Adrenal gland (tissue), 12 donors: ENCODE results near the gene PSMD2. TPM values are rescaled to one million over a fixed set of nuclear protein-coding genes. Genes with fewer than 3 reads are reported as not detected.
A peak's percentile ranks its signal among the peaks of the same experiment; 100 is the strongest.

ENCODE experiments used
- DNase-seq, 7 donors: peaks; one replicate each; pipeline ENCODE4 v3.0.0-alpha.2; 2019 to 2020
- H3K27ac ChIP-seq, 5 donors: fragments of 200-600 bp; sonication (generic) in 4 of 5; 1 replicate in 3 of 5; 2 replicates in 2 of 5; pipeline versions ENCODE4 v1.5.1 to v1.8.0; 2016 to 2020; ENCODE audit warnings: mild to moderate bottlenecking in 1 of 5
- H3K27me3 ChIP-seq: fragments of 200-600 bp; 2 replicates; pipeline ENCODE4 v1.8.0; 2021
- H3K36me3 ChIP-seq, 2 donors: fragments of 200-600 bp; replicated peaks in 1 of 2; 1 replicate in 1 of 2; 2 replicates in 1 of 2; pipeline versions ENCODE4 v1.5.1 to v1.8.0; 2018 to 2022
- H3K4me1 ChIP-seq, 2 donors: fragments of 200-600 bp; replicated peaks in 1 of 2; 1 replicate in 1 of 2; 2 replicates in 1 of 2; pipeline versions ENCODE4 v1.5.1 to v1.8.0; 2018 to 2021
- H3K4me3 ChIP-seq, 4 donors: fragments of 200-600 bp; sonication (generic) in 3 of 4; one replicate each; pipeline ENCODE4 v1.5.1; 2016 to 2018
- H3K9me3 ChIP-seq, 3 donors: fragments of 200-600 bp; sonication (generic) in 1 of 3; replicated peaks in 1 of 3; 1 replicate in 2 of 3; 2 replicates in 1 of 3; pipeline versions ENCODE4 v1.5.1 to v1.8.0; 2016 to 2021
- POLR2A ChIP-seq, 2 donors: fragments of 450-650 bp; IDR thresholded peaks; one replicate each; pipeline ENCODE4 v1.6.1; 2017; ENCODE audit warnings: antibody characterized with exemption in 2 of 2, mild to moderate bottlenecking in 2 of 2, moderate library complexity in 1 of 2
- WGBS, 4 donors: extraction: QIAGEN DNeasy Blood & Tissue Kit in 2 of 4; methylation state at CpG; one replicate each; pipeline versions ENCODE4 v1.1.5 to v1.1.7; 2013 to 2017; 5-methylcytosine and 5-hydroxymethylcytosine counted together
- intact Hi-C, 2 donors: fragments of 100-400 bp; cut with DNase I; formaldehyde crosslinking; loops; one replicate each; pipeline versions ENCODE4 v1.14.1 to v1.15.0; 2022 to 2023
- polyA plus RNA-seq, 3 donors: library from polyadenylated mRNA; stranded (reverse); fragments of 200-250 nt in 2 of 3; fragments of 350-450 nt in 1 of 3; fragmentation: Illumina TruSeq in 1 of 3; extraction: RNeasy Lipid Tissue Mini Kit (QIAGEN cat#74804) in 1 of 3; gene quantifications; one replicate each; pipeline ENCODE4 v1.2.3, GENCODE V29; 2013 to 2014
- total RNA-seq, 9 donors: library from RNA; depleted of rRNA in 4 of 9; stranded (reverse); fragments of >200 nt in 4 of 9; fragments of 120-200 nt in 1 of 9; fragmentation: NEBNext Ultra II Directional in 1 of 9; extraction: Animal tissue kit (Norgen Biotek cat#: 25700) in 1 of 9; gene quantifications; one replicate each; pipeline versions ENCODE4 v1.1.0 to v1.2.4, GENCODE V29; 2013 to 2023
- TF ChIP-seq, protein P1 (sequence below), 6 experiments: fragments of 450-650 bp in 4 of 6; fragments of 200-600 bp in 2 of 6; sonication (generic) in 1 of 6; IDR thresholded peaks; 1 replicate in 5 of 6; 2 replicates in 1 of 6; pipeline versions ENCODE4 v1.5.1 to v1.8.0; 2016 to 2021; ENCODE audit warnings: antibody characterized with exemption in 6 of 6, mild to moderate bottlenecking in 2 of 6, moderate library complexity in 1 of 6
- donor health status: healthy with polysubstance abuse.
- donor health status: Bipolar disorder and iron deficiency.
- donor health status: DM: yes; HTN: yes; CAD: no.
- donor health status: DM: no; HTN: no; CAD: no.
- donor health status: DM: no; HTN: no; CAD: no.
- donor health status: DM: yes; HTN: yes; CAD: no.

The PSMD2 gene
- total and polyA plus RNA-seq, 12 donors: 65.1 to 412 (median 235) TPM

DNA sequence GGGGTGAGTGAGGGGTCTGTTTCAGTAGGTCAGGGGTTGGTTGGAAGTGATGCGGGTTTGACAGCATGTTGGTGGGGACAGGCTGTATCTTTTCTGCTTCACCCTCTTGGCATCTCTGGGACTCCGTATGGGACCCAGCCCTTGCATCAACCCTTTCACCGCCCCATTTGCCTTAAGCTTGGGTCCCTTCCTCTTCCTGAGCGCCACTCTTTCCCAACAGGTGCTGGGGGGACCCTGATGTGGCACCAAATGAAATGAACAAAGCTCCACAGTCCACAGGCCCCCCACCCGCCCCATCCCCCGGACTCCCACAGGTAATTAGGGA, 16.5 kb downstream of the PSMD2 start:
- 0 to 8% (median 6%) methylated on average over 4 to 6 of the region's 6 CpGs for WGBS, 4 donors
- no peak for DNase-seq
- Histone ChIP-seq H3K4me3 (peak overlapping the region; percentile 49 to 99 (median 92)), H3K4me1 (peaks cover 42 to 50% of the 10 kb centered on the region in 2 donors), H3K27ac (peak overlapping the region; percentile 94 to 100 (median 96)), H3K36me3 (peaks cover 0 to 29% of the 10 kb centered on the region in 2 donors), H3K9me3 (no peaks in the 10 kb centered on the region), H3K27me3 (no peaks in the 10 kb centered on the region)
- TF ChIP-seq POLR2A (IDR thresholded peaks at IDR 0.05): no peak
- TF ChIP-seq, protein P1, sequence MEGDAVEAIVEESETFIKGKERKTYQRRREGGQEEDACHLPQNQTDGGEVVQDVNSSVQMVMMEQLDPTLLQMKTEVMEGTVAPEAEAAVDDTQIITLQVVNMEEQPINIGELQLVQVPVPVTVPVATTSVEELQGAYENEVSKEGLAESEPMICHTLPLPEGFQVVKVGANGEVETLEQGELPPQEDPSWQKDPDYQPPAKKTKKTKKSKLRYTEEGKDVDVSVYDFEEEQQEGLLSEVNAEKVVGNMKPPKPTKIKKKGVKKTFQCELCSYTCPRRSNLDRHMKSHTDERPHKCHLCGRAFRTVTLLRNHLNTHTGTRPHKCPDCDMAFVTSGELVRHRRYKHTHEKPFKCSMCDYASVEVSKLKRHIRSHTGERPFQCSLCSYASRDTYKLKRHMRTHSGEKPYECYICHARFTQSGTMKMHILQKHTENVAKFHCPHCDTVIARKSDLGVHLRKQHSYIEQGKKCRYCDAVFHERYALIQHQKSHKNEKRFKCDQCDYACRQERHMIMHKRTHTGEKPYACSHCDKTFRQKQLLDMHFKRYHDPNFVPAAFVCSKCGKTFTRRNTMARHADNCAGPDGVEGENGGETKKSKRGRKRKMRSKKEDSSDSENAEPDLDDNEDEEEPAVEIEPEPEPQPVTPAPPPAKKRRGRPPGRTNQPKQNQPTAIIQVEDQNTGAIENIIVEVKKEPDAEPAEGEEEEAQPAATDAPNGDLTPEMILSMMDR (IDR thresholded peaks at IDR 0.05): no peak
- intact Hi-C loops: no loop called here

DNA sequence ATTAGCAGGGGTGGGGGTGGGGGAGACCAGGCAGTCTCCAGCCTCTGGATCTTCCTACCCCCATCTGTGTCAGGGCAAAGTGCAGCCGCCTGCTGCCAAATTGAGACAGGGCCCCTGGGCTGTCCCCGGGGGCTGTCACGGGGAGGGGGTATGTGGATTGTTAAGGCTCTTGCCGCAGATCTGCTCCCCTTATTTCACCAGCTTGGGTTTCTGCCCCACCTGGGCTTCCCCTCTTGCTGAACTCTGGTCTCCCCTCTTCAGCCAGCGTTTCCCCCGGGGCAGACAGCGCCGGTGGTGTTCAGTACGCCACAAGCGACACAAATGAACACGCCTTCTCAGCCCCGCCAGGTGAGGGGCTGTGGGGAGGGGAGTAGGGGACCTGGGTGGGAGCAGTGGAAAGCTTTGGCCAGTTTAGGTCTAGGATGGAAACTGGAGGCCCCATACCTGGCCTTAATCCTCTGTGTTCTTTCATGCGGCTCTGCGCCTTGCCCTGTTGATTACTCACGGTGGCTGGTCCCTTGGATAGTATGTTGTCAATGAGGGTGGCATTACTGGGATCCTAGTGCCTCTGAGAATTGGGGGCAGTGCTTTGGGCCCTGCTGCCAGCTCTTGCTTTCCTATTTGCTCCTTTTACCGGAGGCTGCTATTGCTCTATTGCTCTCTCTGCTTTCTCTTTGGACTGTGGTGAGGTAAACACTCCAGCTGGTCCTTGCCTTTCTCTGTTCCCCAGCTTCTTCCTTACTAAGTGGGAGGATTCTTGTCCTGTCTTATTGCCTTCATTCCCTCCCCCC, 17.0 kb downstream of the PSMD2 start:
- intact Hi-C loops: no loop called here
- H3K4me3 ChIP-seq: peak overlapping the region in 3 of 4 donors; percentile 49 to 95 (median 56)
- H3K4me1 ChIP-seq: peaks cover 48 to 54% of the 10 kb centered on the region in 2 donors
- H3K9me3 ChIP-seq: no peaks in the 10 kb centered on the region
- H3K27me3 ChIP-seq: no peaks in the 10 kb centered on the region
- DNase-seq: peak in 2 of 7 donors; percentile 47 to 59
- 20 to 29% (median 21%) methylated on average over 4 to 16 of the region's 16 CpGs for WGBS, 4 donors
- peaks cover 0 to 34% of the 10 kb centered on the region in 2 donors for H3K36me3 ChIP-seq
- H3K27ac ChIP-seq: peak overlapping the region; percentile 57 to 100 (median 96)
- TF ChIP-seq, protein P1 (IDR thresholded peaks at IDR 0.05): no peak
- TF ChIP-seq POLR2A (IDR thresholded peaks at IDR 0.05): peak in 1 of 2 donors; percentile 25

DNA sequence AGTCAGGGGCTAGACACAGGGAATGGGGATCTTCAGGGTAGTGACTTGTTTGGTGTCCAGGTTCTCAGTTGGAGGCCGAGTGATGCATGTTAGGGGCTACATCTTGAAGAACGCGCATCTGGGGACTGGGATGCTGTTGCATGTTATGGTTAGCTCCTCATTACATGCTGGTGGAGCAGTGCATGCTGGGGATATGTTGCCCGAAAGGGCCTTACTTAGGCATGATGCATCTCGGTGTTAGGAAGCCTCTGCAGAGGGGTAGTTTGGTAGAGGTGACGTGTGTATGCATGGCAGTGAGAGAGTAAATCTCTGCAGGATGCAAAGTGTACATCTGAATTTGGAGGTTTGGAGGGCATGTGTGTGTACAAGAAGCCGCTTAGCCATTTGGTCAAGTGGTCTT, 17.8 kb downstream of the PSMD2 start:
- H3K9me3 ChIP-seq: no peaks in the 10 kb centered on the region
- intact Hi-C loops: no loop called here
- no peaks in the 10 kb centered on the region for H3K27me3 ChIP-seq
- peaks cover 55 to 61% of the 10 kb centered on the region in 2 donors for H3K4me1 ChIP-seq
- peak overlapping the region in 1 of 4 donors; percentile 95 for H3K4me3 ChIP-seq
- H3K36me3 ChIP-seq: peaks cover 0 to 41% of the 10 kb centered on the region in 2 donors
- 65 to 84% (median 68%) methylated on average over 7 of the region's 7 CpGs for WGBS, 4 donors
- no peak for DNase-seq
- H3K27ac ChIP-seq: peak overlapping the region; percentile 53 to 100 (median 96)
- no peak for TF ChIP-seq POLR2A (IDR thresholded peaks at IDR 0.05)

DNA sequence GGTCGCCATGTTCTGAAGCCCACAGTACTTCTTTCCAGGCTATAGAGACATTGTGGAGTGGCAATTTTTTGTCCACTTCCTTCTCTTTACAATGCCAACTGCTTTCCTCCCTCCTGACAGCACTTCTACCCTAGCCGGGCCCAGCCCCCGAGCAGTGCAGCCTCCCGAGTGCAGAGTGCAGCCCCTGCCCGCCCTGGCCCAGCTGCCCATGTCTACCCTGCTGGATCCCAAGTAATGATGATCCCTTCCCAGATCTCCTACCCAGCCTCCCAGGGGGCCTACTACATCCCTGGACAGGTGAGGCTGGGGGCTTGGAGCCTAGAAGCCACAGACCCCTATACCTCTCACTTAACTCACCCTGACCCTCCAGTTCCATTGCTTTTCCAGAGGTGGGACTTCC, 18.2 kb downstream of the PSMD2 start:
- TF ChIP-seq, protein P1 (IDR thresholded peaks at IDR 0.05): no peak
- TF ChIP-seq POLR2A (IDR thresholded peaks at IDR 0.05): no peak
- 47 to 65% (median 60%) methylated on average over 5 of the region's 5 CpGs for WGBS, 4 donors
- Histone ChIP-seq H3K27me3 (no peaks in the 10 kb centered on the region), H3K36me3 (peaks cover 0 to 46% of the 10 kb centered on the region in 2 donors), H3K4me3 (peak overlapping the region in 1 of 4 donors; percentile 95), H3K9me3 (no peaks in the 10 kb centered on the region), H3K4me1 (peaks cover 59 to 65% of the 10 kb centered on the region in 2 donors), H3K27ac (peak overlapping the region in 4 of 5 donors; percentile 22 to 100 (median 92))
- no peak for DNase-seq
- intact Hi-C loops: no loop called here
